NCI-H2107 (cell line): ENCODE results near the gene AP5M1.
"Not testable (repeated sequence)": the region's sequence is repeated elsewhere in the genome, so short reads cannot be mapped to it uniquely, and the experiment has no call there.

Experiments
- DNase-seq: peaks from one replicate; lab custom pipeline; 2025; lab: John Stamatoyannopoulos, UW

The AP5M1 gene

GRCh38 chr14:57268161-57269069 lies at the start of gene AP5M1, which contains the start of gene EXOC5:
Gene AP5M1 (plus strand): TSS chr14:57268971. CDS start chr14:57269315, 344 bp downstream.
Gene EXOC5 (minus strand): TSS chr14:57268905. CDS start chr14:57268648, 257 bp downstream.
- peak; percentile 96 for DNase-seq

DNA sequence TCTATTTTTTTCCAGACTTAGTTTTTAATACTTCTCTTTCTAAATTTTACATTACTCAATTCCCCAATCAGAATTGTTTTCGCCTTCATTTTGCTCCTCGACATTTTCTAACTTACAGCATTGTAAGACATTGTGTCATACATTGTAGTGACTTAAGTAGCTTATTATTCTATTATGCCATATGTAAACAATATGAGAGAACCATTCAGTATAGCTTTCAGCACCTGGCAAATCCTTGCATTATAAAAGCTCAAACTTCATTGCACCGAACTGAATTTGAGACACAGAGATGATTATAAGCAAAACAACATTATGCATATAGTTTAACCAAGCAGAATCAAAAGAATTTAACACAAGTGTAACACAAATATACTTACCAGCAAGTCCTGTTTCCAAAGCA lies 46.8 kb upstream of the AP5M1 start:
- no peak for DNase-seq

- no peak for DNase-seq
Measured at GRCh38 chr14:57227083-57227482, 41.7 kb upstream of the AP5M1 start.

- not testable (repeated sequence) for DNase-seq
Measured at GRCh38 chr14:57228320-57228719, 40.5 kb upstream of the AP5M1 start.

DNA sequence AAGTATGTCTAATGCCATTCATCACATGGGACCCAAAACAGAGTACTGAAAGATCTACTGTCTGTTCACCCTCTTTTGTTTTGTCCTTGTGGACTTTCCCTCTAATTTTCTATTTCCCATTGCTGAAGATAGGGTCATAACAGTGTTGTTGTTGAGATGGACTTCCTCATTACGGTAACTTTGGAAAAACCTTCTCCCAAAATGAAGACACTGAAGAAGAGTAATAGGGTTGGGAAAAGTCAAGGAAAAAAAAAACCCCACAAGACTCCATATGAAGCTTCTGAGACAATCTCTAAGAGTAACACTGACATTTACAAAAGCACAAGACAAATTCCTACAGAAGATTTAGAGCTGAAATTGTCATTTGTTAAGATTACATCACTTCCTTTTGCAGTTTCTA lies 36.8 kb upstream of the AP5M1 start:
- no peak for DNase-seq

- not testable (repeated sequence) for DNase-seq
Measured at GRCh38 chr14:57240115-57240514, 28.7 kb upstream of the AP5M1 start.

DNA sequence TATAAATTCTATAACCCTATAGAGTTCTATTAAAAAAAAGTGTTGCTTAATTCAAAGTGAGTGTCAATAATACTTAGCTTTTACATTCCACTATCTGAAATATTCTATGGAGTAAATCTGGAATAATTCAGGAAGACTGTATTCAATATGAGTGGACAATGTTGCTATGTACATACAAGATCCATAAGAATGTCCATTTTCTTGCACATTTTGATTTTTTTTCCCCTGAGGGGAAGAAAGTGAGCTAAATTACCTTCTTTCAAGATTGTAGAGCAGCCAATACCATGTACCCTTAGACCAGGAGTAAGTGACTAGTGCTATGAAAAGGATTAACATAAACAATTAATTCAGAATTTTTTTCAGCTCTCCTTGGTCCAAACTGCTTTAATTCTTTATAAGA lies 25.5 kb upstream of the AP5M1 start:
- no peak for DNase-seq

- DNase-seq, result no peak
Measured at GRCh38 chr14:57244106-57244505, 24.7 kb upstream of the AP5M1 start.

GRCh38 chr14:57245941-57246340 lies 22.8 kb upstream of the AP5M1 start:
- DNase-seq, result no peak

- no peak for DNase-seq
Measured at GRCh38 chr14:57246933-57247657, 21.7 kb upstream of the AP5M1 start.

- DNase-seq, result no peak
Measured at GRCh38 chr14:57254884-57255283, 13.9 kb upstream of the AP5M1 start.

GRCh38 chr14:57258221-57258620 lies 10.6 kb upstream of the AP5M1 start:
- not testable (repeated sequence) for DNase-seq

- DNase-seq, result no peak
Measured at GRCh38 chr14:57259672-57260071, 9.1 kb upstream of the AP5M1 start.

- DNase-seq, result no peak
Measured at GRCh38 chr14:57261604-57262003, 7.2 kb upstream of the AP5M1 start.

DNA sequence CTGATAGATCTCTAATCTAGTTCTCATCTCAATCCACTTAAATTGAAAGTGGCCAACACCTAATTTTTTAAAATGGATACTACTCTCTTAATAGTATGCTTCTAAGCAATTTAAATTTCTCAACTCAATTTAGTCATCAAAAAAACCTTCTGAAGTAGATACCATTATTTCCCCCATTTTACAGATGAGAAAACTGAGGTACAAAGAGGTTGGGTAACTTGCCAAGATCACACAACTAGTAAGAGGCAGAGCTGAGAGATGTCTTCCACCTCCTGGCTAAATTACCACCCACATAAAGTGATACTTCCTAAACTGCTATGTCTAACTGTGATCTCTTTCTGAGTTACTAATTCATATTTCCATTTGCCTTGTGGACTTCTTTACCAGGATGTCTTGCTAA lies 6.7 kb upstream of the AP5M1 start:
- no peak for DNase-seq

DNA sequence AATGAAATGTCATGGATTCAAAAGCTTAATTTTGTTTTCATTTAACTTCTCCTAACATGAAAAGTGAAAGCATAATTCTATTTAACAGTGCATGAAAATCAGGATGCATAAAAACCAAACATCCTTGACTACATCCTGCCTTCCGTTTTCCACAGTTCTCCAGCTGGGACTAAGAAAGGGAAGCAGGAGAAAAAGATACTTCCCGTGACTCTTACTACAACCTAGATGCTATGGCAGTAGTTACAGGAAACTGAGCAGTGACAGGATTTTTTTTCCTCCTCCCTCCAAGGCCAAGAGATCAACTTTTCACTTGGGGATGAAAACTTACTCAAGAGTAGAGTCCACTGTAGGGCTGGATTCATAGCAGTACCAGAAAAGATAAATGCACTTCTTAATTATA lies 2.7 kb upstream of the AP5M1 start:
- no peak for DNase-seq

DNA sequence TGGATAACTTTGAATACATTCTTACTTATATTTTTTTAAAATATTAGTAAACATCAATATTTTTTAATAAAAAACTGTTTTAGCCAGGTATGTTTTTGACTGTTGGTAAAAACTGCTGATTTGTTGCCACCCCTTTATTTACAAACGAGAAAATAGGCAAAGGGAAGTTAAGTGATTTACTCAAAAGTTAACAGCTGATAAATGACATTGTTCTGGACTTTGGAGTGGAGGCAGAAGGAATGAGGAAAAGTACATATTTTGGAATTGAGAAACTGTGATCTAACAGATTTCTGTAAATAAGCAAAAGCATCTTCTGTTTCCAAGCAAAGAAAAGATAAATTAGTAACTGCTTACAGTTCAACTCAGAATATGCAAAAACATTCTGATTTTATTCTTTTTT lies 4.5 kb downstream of the AP5M1 start:
- no peak for DNase-seq

DNA sequence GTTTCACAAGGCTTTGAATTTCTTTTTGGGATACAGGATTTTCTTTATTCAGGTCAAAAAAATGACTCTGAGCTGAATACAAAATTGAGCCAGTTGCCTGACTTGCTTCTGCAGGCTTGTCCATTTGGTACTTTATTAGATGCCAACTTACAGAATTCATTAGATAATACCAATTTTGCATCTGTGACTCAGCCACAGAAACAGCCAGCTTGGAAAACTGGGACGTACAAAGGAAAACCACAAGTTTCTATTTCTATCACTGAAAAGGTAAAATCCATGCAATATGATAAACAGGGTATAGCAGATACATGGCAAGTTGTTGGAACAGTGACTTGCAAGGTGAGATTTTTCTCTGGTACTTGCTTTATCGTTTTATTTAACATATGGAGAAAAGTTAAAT lies 5.8 kb downstream of the AP5M1 start:
- DNase-seq, result no peak

GRCh38 chr14:57275023-57275664 lies 6.4 kb downstream of the AP5M1 start:
- DNase-seq, result no peak

- DNase-seq, result no peak
Measured at GRCh38 chr14:57277062-57277461, 8.3 kb downstream of the AP5M1 start.

DNA sequence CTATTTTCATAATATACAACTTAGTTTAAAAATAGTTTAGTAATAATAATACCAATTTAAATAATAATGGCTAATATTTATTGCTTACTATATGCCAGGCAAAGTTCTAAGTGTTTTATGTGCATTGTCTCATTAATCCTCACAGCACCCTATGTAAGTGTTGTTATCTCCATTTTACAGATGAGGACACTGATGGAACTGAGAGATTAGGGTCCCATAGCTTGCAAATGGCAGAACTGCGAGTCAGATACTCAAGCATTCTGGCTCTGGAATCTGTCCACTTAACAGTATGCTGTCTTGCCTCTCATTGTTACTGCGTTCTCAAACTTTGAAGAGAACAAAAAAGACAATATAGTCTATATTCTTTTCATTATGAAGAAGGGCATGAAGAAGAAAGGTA lies 19.0 kb downstream of the AP5M1 start:
- DNase-seq, result no peak

DNA sequence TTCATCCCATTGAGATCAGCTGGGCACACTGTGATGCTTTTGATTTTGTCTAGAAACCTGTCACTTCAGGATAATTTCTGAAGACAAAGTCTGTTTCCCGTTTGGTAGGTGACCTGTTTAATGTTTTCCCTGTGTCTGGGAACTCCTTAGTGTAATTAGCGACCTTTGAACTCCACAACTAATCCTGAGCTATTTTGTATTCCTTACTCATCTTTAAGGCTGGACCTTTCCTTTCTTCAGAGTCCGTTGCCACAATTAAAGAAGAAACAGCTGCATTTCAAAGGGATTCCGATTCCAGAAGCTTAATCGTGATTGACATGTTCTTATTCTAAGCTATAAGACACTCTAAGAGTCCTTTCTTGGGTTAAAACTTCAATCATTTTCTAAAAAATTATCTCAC lies 22.0 kb downstream of the AP5M1 start:
- DNase-seq, result no peak
